ENCODE data around the gene LCORL.

LCORL gene

GRCh38 chr4:17805580-17806155 lies 215.9 kb downstream of the LCORL start:
- Histone ChIP-seq H3K36me3 (ENCODE audit: control insufficient read depth in 1 of 2, insufficient read depth in 2 of 2, low read length in 2 of 2) (peaks cover 7 to 17% of the 10 kb centered on the region in 2 experiments), H3K79me2 (ENCODE audit: control insufficient read depth, insufficient read depth, low read length, poor library complexity) (peaks cover 6% of the 10 kb centered on the region), H3K18ac (ENCODE audit: low read length) (no peak overlapping the region), H2BK5ac (ENCODE audit: low read depth, low read length, poor library complexity) (no peak overlapping the region), H3K4me2 (ENCODE audit: low read length) (no peak overlapping the region), H3K4me1 (ENCODE audit: control insufficient read depth in 1 of 2, insufficient read depth in 2 of 2, low read length in 2 of 2) (no peaks in the 10 kb centered on the region), H3K23ac (ENCODE audit: low read length) (no peak overlapping the region), H2AFZ (ENCODE audit: insufficient read depth, low read length, poor library complexity) (no peak overlapping the region), H3K9me3 (ENCODE audit: insufficient read depth, low read depth, low read length) (no peaks in the 10 kb centered on the region), H3K27me3 (ENCODE audit: insufficient read depth, low read length) (no peaks in the 10 kb centered on the region), H3K9ac (ENCODE audit: low read length) (no peak overlapping the region), H3K27ac (ENCODE audit: low read depth, low read length) (no peak overlapping the region), H2BK120ac (ENCODE audit: insufficient read depth, low read length, poor library complexity) (no peak overlapping the region), H4K8ac (ENCODE audit: low read depth, low read length) (no peak overlapping the region), H2BK12ac (ENCODE audit: low read length) (no peak overlapping the region), H3K79me1 (ENCODE audit: low read length) (peaks cover 4% of the 10 kb centered on the region), H3K4me3 (ENCODE audit: low read depth, low read length) (no peak overlapping the region), H2AK5ac (ENCODE audit: low read length) (no peak overlapping the region), H3K14ac (ENCODE audit: low read length) (no peak overlapping the region), H4K12ac (ENCODE audit: low read depth, low read length) (no peak overlapping the region), H4K91ac (ENCODE audit: low read depth, low read length) (no peak overlapping the region), H3K4ac (ENCODE audit: low read depth, low read length) (peak overlapping the region; percentile 46)
- no CpG with 5 or more reads among the region's 3 CpGs for WGBS (ENCODE audit: extremely low coverage, insufficient coverage, insufficient read length)
- no peak for DNase-seq

- H4K91ac ChIP-seq (ENCODE audit: low read depth, low read length): no peak overlapping the region
- no peak overlapping the region for H4K12ac ChIP-seq (ENCODE audit: low read depth, low read length)
- no peak overlapping the region for H2AK5ac ChIP-seq (ENCODE audit: low read length)
Observed at GRCh38 chr4:17797808-17798207, 223.7 kb downstream of the LCORL start.

GRCh38 chr4:17794730-17795129 lies 226.8 kb downstream of the LCORL start:
- Histone ChIP-seq H3K4ac (ENCODE audit: low read depth, low read length) (no peak overlapping the region), H3K4me1 (ENCODE audit: control insufficient read depth in 1 of 2, insufficient read depth in 2 of 2, low read length in 2 of 2) (no peaks in the 10 kb centered on the region), H3K27ac (ENCODE audit: low read depth, low read length) (no peak overlapping the region), H3K79me1 (ENCODE audit: low read length) (no peaks in the 10 kb centered on the region), H2AK5ac (ENCODE audit: low read length) (no peak overlapping the region), H4K91ac (ENCODE audit: low read depth, low read length) (no peak overlapping the region), H2BK12ac (ENCODE audit: low read length) (no peak overlapping the region), H4K12ac (ENCODE audit: low read depth, low read length) (no peak overlapping the region), H3K4me3 (ENCODE audit: low read depth, low read length) (no peak overlapping the region), H4K8ac (ENCODE audit: low read depth, low read length) (no peak overlapping the region), H3K18ac (ENCODE audit: low read length) (no peak overlapping the region), H3K9me3 (ENCODE audit: insufficient read depth, low read depth, low read length) (no peaks in the 10 kb centered on the region), H3K27me3 (ENCODE audit: insufficient read depth, low read length) (no peaks in the 10 kb centered on the region), H3K36me3 (ENCODE audit: control insufficient read depth in 1 of 2, insufficient read depth in 2 of 2, low read length in 2 of 2) (peaks cover 2 to 5% of the 10 kb centered on the region in 2 experiments), H3K23ac (ENCODE audit: low read length) (no peak overlapping the region), H3K14ac (ENCODE audit: low read length) (no peak overlapping the region), H3K9ac (ENCODE audit: low read length) (no peak overlapping the region), H3K79me2 (ENCODE audit: control insufficient read depth, insufficient read depth, low read length, poor library complexity) (no peaks in the 10 kb centered on the region), H2BK5ac (ENCODE audit: low read depth, low read length, poor library complexity) (no peak overlapping the region), H2BK120ac (ENCODE audit: insufficient read depth, low read length, poor library complexity) (no peak overlapping the region), H3K4me2 (ENCODE audit: low read length) (no peak overlapping the region), H2AFZ (ENCODE audit: insufficient read depth, low read length, poor library complexity) (no peak overlapping the region)
- no peak for DNase-seq
- WGBS (ENCODE audit: extremely low coverage, insufficient coverage, insufficient read length): no CpG with 5 or more reads among the region's 1 CpG

More at GRCh38 chr4:17797808-17798207, 223.7 kb downstream of the LCORL start:
- H3K4me3 ChIP-seq (ENCODE audit: low read depth, low read length): no peak overlapping the region
- no peak overlapping the region for H2BK5ac ChIP-seq (ENCODE audit: low read depth, low read length, poor library complexity)
- no peak for DNase-seq
- H3K36me3 ChIP-seq (ENCODE audit: control insufficient read depth in 1 of 2, insufficient read depth in 2 of 2, low read length in 2 of 2): peaks cover 2 to 4% of the 10 kb centered on the region in 2 experiments
- H2BK12ac ChIP-seq (ENCODE audit: low read length): no peak overlapping the region
- no peak overlapping the region for H4K8ac ChIP-seq (ENCODE audit: low read depth, low read length)
- H2AFZ ChIP-seq (ENCODE audit: insufficient read depth, low read length, poor library complexity): no peak overlapping the region
- H3K4ac ChIP-seq (ENCODE audit: low read depth, low read length): no peak overlapping the region
- H3K14ac ChIP-seq (ENCODE audit: low read length): no peak overlapping the region
- H3K79me2 ChIP-seq (ENCODE audit: control insufficient read depth, insufficient read depth, low read length, poor library complexity): no peaks in the 10 kb centered on the region
- H2BK120ac ChIP-seq (ENCODE audit: insufficient read depth, low read length, poor library complexity): no peak overlapping the region
- H3K27ac ChIP-seq (ENCODE audit: low read depth, low read length): no peak overlapping the region
- no peak overlapping the region for H3K18ac ChIP-seq (ENCODE audit: low read length)
- H3K9me3 ChIP-seq (ENCODE audit: insufficient read depth, low read depth, low read length): no peaks in the 10 kb centered on the region
- H3K27me3 ChIP-seq (ENCODE audit: insufficient read depth, low read length): no peaks in the 10 kb centered on the region
- WGBS (ENCODE audit: extremely low coverage, insufficient coverage, insufficient read length): no CpG with 5 or more reads among the region's 1 CpG
- no peak overlapping the region for H3K9ac ChIP-seq (ENCODE audit: low read length)
- H3K79me1 ChIP-seq (ENCODE audit: low read length): no peaks in the 10 kb centered on the region
- H3K4me1 ChIP-seq (ENCODE audit: control insufficient read depth in 1 of 2, insufficient read depth in 2 of 2, low read length in 2 of 2): no peaks in the 10 kb centered on the region
- H3K23ac ChIP-seq (ENCODE audit: low read length): no peak overlapping the region
- H3K4me2 ChIP-seq (ENCODE audit: low read length): no peak overlapping the region

Data from trophoblast cell (in vitro differentiated cells and primary cell).